Measurements from ENCODE around the gene FOXA2.

FOXA2 gene

GRCh38 chr20:22619806-22620205 lies 35.4 kb upstream of the FOXA2 start:
- H3K27ac ChIP-seq: no peak overlapping the region
- no peak for DNase-seq (ENCODE audit: low spot score)
- H3K4me3 ChIP-seq: no peak overlapping the region
- TF ChIP-seq CTCF (IDR thresholded peaks at IDR 0.05): no peak

- no peak overlapping the region for H3K27ac ChIP-seq
- no peak overlapping the region for H3K4me3 ChIP-seq
- TF ChIP-seq CTCF (IDR thresholded peaks at IDR 0.05): no peak
- no peak for DNase-seq (ENCODE audit: low spot score)
Measured at GRCh38 chr20:22619272-22619671, 34.9 kb upstream of the FOXA2 start.

- Histone ChIP-seq H3K4me3 (no peak overlapping the region), H3K27ac (no peak overlapping the region)
- TF ChIP-seq CTCF (IDR thresholded peaks at IDR 0.05): no peak
- no peak for DNase-seq (ENCODE audit: low spot score)
Measured at GRCh38 chr20:22617160-22617559, 32.8 kb upstream of the FOXA2 start.

DNA sequence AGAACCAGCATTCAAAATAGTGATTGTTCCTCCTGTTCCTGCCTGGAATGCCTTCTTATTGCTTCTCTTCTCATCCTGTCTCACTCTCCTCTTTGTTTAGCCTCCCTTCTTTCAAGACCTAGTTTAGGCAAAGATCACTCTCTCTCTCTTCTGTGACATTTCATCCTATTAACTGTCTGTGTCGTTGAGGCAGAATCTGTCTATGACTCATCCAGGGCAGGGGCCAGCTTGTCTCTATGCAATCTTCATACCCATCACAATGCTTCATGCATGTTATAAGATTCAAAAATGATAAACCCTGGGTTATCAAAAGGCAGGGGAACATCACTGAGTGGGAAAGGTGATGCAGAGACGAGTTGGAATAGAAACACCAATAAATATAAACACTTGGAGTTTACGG lies 32.2 kb upstream of the FOXA2 start:
- no peak for DNase-seq (ENCODE audit: low spot score)
- no peak overlapping the region for H3K27ac ChIP-seq
- no peak for TF ChIP-seq CTCF (IDR thresholded peaks at IDR 0.05)
- no peak overlapping the region for H3K4me3 ChIP-seq

GRCh38 chr20:22615425-22615824 lies 31.1 kb upstream of the FOXA2 start:
- Histone ChIP-seq H3K4me3 (no peak overlapping the region), H3K27ac (no peak overlapping the region)
- DNase-seq (ENCODE audit: low spot score): no peak
- no peak for TF ChIP-seq CTCF (IDR thresholded peaks at IDR 0.05)

DNA sequence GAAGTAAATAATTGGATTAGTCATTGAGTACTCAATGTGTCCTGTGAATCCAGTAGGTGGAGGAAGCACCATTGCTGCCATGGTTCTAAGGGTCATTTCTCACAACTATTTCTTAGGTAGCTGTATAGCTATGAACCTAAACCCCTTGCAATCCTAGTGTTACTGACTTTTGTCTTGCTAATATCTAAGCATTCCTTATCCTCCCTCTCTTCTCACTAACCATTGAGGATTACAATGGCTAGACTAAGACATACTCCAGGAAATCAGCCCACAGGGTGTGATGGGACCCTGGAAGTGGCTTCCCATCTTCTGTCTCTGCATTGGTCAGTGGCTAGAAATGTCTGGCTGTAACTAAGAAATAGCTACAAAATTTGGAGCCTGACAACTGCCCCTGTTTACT lies 27.3 kb upstream of the FOXA2 start:
- no peak overlapping the region for H3K27ac ChIP-seq
- no peak overlapping the region for H3K4me3 ChIP-seq
- no peak for TF ChIP-seq CTCF (IDR thresholded peaks at IDR 0.05)
- no peak for DNase-seq (ENCODE audit: low spot score)

GRCh38 chr20:22607695-22608094 lies 23.3 kb upstream of the FOXA2 start:
- Histone ChIP-seq H3K27ac (no peak overlapping the region), H3K4me3 (no peak overlapping the region)
- DNase-seq (ENCODE audit: low spot score): no peak
- no peak for TF ChIP-seq CTCF (IDR thresholded peaks at IDR 0.05)
